T-helper 9 cell (primary cell): ENCODE data around the gene IQSEC3.

Experiments
- DNase-seq: peaks from one replicate; pipeline ENCODE4 v3.0.0-alpha.2; 2020

The IQSEC3 gene

DNA sequence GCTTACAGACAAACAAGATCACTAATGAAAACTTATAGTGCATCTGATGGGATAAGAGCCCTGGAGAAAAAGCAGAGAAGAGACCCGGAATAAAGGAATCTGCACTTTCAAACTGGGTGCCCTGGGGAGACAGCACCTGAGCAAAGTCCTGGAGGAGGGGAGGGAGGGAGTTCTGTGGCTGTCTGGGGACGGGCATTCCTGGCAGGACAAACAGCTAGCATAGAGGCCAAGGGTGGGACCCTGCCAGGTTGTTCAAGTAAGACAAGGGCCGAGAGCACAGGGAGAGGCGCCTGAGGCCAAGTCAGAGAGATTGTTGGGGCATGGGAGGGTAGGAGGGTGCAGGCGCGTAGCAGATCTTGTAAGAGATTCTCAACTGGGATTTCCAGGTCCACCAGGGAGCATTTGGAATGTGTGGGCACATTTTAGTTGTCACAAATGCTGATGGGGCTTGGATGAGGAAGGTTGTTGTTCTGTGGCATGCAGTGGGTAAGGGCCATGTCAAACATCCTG, 14.2 kb downstream of the IQSEC3 start:
- no peak for DNase-seq

DNA sequence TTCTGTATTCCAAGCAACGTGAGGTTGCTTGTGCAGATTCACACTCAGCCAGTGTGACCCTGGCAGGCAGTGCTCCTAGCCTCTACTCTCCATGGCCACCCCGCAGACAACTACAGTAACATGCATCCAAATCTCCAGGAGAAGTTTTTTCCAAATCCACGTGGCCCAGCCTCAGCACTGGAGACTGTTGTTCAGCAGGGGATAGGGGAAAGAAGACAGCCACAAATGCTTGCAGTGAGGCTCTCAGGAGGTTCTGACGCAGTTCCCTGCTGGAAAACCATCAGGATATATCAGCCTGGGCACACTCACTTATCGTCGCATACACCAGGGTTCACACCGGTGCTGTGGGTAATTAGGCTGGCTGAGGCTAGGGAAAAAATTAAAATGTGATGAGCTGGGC, 16.2 kb downstream of the IQSEC3 start:
- DNase-seq = no peak

- no peak for DNase-seq
Observed at GRCh38 chr12:84056-84455, 17.5 kb downstream of the IQSEC3 start.

DNA sequence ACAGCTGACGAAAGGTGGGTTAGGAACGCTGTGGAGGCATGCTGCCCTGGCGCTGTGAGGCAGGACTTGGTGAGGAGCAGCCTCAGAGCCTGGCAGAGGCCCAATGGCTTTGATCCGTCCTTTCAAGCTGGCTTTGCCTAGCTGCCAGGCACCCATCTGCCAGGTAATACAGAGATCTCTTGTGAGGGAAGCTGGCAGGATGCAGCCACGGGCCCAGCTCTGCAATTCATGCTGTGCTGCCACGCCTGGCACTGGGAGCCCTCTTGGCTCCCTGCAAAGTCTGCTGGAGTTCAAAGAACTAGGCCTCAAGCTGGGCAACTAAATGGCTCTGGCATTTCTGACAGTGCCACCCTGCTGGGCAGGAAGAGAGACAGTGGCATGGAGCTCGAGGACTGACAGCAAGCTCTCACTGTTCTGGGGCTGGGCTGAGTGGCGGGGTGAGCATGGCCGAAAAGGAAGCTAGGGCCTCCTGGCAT, 18.7 kb downstream of the IQSEC3 start:
- DNase-seq = no peak

GRCh38 chr12:87315-87714, 20.7 kb downstream of the IQSEC3 start:
- no peak for DNase-seq

- no peak for DNase-seq
Observed at GRCh38 chr12:87856-88255, 21.3 kb downstream of the IQSEC3 start.

- no peak for DNase-seq
Observed at GRCh38 chr12:89653-90052, 23.1 kb downstream of the IQSEC3 start.

GRCh38 chr12:91213-91612, 24.6 kb downstream of the IQSEC3 start:
- no peak for DNase-seq

DNA sequence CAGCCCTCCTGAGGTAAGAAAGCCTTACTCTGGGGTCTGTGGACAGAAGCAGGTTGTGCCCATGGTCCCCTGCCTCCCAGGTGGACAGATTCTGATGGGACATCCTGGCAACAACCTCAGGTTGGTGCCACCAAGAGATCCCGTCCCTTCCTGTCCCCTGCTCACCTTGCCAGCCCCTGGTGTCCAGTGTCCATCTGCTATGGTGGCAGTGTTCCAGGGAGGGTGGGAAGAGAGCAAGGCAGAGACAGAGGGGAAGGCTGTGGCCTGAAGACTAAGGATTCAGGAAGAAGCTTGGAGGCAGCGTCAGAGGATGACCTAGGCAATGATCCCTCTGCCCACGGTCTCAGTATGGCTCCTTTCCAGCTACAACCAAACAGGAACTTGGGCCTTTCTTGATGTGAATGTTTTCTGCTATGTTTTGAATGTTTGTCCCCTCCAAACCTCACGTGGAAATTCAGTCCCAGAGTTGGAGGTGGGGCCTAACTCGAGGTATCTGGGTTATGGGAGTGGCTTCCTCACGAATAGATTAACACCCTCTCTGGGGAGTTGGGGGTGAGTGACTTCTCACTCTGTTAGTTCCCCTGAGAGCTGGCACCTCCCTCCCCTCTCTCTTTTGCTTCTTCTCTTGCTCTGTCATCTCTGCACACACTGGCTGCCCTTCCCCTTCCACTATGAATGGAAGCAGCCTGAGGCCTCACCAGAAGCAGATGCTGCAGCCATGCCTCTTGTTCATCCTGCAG, 26.9 kb downstream of the IQSEC3 start:
- no peak for DNase-seq

DNA sequence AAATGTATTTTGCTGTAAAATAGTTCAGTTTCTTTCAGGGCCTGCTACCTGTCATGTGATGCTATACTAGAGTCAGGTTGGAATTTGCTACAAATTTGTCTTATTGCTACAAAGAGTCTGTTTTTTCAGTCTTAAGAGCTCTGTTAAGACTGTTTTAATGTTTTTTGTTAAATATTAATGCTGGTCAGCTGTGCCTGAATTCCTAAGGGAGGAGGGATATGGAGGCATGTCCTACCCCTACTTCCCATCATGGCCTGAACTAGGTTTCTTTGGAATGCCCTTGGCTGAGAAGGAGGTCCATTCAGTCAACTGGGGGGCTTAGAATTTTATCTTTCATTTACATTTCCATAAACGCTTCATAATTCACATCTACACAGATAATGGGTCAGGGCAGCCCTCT, 30.0 kb downstream of the IQSEC3 start:
- DNase-seq = no peak

DNA sequence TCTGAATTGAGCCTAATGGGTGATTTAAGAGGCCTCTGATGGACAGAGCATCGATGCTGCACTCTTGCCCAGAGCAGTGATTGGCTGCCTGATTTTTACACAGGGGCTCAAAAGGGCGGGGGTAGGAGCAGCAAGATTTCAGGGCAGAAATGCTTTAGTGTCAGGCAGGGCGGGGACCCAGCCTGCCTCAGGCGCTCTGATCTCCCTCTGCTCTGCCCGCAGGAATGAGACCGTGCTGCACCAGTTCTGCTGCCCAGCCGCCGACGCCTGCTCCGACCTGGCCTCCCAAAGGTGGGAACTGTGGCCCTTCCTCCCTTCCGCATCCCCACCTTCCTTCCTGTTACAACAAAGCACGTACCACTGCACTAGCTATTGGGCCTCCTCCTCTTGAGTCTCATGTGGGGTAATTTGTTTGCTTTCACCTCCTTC, 32.4 kb downstream of the IQSEC3 start:
- DNase-seq = no peak

DNA sequence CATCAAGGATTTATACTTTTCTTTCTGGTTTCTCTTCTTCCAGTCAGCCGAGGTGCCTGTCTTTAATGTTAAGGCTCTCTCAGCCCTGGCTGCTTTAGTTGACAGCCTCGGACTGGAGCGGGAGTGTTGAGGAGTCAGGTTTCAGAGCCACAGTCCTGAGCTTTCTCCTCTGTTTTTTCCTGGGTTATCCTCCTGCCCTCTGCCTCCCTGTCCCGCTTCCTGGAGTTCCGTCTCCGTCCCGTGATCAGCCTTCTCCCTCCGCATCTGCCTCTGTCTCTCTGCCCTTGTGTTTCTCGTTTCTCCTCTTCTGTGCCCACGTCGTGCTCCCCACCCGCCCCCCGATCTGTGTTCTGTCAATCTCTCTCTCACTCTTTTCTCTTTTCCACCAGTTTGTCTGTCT, 33.0 kb downstream of the IQSEC3 start:
- no peak for DNase-seq

GRCh38 chr12:101969-102878, 35.7 kb downstream of the IQSEC3 start:
- DNase-seq = no peak

- DNase-seq = no peak
Observed at GRCh38 chr12:102879-103168, 36.3 kb downstream of the IQSEC3 start.

DNA sequence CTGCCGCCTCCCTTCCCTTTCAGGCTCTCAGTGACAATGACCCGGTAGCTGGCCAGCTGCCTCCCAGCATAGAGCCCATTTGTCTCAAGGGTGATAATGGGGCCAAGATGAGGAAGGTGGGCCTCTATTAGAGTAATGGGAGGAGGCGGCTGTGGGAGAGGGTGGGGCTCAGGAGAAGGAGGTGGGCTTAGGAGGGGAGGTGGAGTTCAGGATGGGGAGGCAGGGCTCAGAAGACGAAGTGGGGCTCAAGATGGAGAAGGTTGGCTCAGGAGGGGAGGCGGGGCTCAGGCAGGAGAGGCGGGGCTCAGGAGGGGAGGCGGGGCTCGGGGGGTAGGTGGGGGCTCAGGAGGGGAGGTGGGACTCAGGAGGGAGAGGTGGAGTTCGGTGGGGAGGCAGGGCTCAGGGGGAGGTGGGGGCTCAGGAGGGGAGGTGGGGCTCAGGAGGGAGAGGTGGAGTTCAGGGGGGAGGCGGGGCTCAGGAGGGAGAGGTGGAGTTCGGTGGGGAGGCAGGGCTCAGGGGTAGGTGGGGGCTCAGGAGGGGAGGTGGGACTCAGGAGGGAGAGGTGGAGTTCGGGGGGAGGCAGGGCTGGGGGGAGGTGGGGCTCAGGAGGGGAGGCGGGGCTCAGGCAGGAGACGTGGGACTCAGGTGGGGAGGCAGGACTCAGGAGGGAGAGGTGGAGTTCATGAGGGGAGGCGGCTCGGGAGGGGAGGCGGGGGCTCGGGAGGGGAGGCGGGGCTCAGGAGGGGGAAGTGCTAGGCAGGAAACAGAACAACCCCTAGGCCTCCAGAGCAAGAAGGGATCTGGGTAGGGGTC, 36.8 kb downstream of the IQSEC3 start:
- DNase-seq = no peak

GRCh38 chr12:104551-105081, 38.0 kb downstream of the IQSEC3 start:
- no peak for DNase-seq

DNA sequence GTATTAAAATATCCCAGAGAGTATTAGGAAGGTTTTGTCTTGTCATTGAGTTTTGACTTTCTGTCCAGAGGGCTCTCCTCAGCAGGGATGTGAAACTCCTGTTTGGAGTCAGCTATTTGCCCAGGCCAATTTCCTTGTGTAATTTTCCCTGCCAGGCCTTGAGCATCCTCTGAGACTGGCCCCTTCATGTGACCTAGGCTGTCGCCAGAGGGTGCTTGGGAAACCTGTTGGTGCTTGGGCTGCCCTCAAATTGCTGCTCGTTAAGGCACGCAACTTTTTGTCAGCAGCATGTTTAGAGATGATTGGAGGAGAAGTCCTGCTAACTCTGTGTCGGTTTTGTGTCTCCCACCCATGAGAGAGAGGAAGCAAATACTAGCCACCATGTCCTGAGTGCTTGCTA, 39.1 kb downstream of the IQSEC3 start:
- DNase-seq = no peak

- DNase-seq = no peak
Observed at GRCh38 chr12:106118-106591, 39.6 kb downstream of the IQSEC3 start.

GRCh38 chr12:108594-108993, 42.0 kb downstream of the IQSEC3 start:
- DNase-seq = no peak

DNA sequence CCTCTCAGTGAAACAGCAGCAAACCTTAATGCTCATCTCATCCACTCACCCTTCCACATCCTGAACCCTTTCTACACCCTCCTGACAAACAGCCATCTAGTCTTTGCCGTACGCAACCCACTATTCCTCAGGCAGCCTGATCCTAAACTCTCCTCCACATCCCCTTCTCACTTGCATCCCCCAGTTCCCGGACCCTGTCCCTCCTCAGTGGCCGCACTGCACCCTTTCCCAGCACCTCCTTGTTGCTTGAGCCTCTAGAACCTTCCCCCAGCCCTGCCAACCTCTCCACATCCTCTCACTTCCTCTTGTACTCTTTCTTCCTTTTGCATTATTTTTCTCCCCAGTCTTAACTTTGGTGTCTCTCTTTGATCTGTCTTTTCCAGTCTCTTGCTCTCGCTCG, 42.9 kb downstream of the IQSEC3 start:
- DNase-seq = no peak

GRCh38 chr12:109872-110271, 43.3 kb downstream of the IQSEC3 start:
- DNase-seq = no peak

- DNase-seq = no peak
Observed at GRCh38 chr12:111699-112493, 45.3 kb downstream of the IQSEC3 start.
